Glomerular visceral epithelial cell (primary cell): ENCODE data around the gene RREB1.
A peak's percentile ranks its signal among the peaks of the same experiment; 100 is the strongest.

Source experiments
- DNase-seq: peaks from one replicate; pipeline ENCODE4 v3.0.0-alpha.2; 2016; ENCODE audit errors: extremely low spot score

Gene RREB1

GRCh38 chr6:7243179-7243981, 135.6 kb downstream of the RREB1 start:
- peak; percentile 69 for DNase-seq

GRCh38 chr6:7245668-7246393, 138.1 kb downstream of the RREB1 start:
- DNase-seq = no peak

GRCh38 chr6:7246401-7247178, 138.8 kb downstream of the RREB1 start:
- no peak for DNase-seq

GRCh38 chr6:7247179-7247456, 139.4 kb downstream of the RREB1 start:
- DNase-seq = no peak

- no peak for DNase-seq
Observed at GRCh38 chr6:7247828-7248227, 140.1 kb downstream of the RREB1 start.

GRCh38 chr6:7249391-7249790, 141.6 kb downstream of the RREB1 start:
- DNase-seq = no peak

- DNase-seq = no peak
Observed at GRCh38 chr6:7249946-7250643, 142.3 kb downstream of the RREB1 start.

- DNase-seq = no peak
Observed at GRCh38 chr6:7250812-7251211, 143.1 kb downstream of the RREB1 start.

- no peak for DNase-seq
Observed at GRCh38 chr6:7251646-7252260, 144.0 kb downstream of the RREB1 start.

- DNase-seq = no peak
Observed at GRCh38 chr6:7252390-7252789, 144.6 kb downstream of the RREB1 start.

GRCh38 chr6:7254980-7255835, 147.4 kb downstream of the RREB1 start:
- no peak for DNase-seq

- no peak for DNase-seq
Observed at GRCh38 chr6:7255918-7256317, 148.2 kb downstream of the RREB1 start.

GRCh38 chr6:7256785-7257184, 149.0 kb downstream of the RREB1 start:
- no peak for DNase-seq

- DNase-seq = no peak
Observed at GRCh38 chr6:7257521-7258230, 149.9 kb downstream of the RREB1 start.

GRCh38 chr6:7258231-7258763, 150.5 kb downstream of the RREB1 start:
- DNase-seq = no peak

GRCh38 chr6:7260291-7261031, 152.7 kb downstream of the RREB1 start:
- no peak for DNase-seq

GRCh38 chr6:7261032-7261841, 153.5 kb downstream of the RREB1 start:
- DNase-seq = peak; percentile 92

- peak; percentile 31 for DNase-seq
Observed at GRCh38 chr6:7261852-7262461, 154.2 kb downstream of the RREB1 start.
